NOMO-1 treated with DMSO at 0.1 percent for 48 hours (cell line): ENCODE measurements around the gene GRPEL2.

ENCODE experiments used
- DNase-seq: peaks from one replicate; lab custom pipeline; 2025; ENCODE audit not compliant: unreplicated experiment; lab: John Stamatoyannopoulos, UW

The GRPEL2 gene

GRCh38 chr5:149355688-149356087 lies 10.4 kb downstream of the GRPEL2 start:
- DNase-seq, result no peak

- no peak for DNase-seq
These were observed 11.1 kb downstream of the GRPEL2 start for GRCh38 chr5:149356391-149356790.

DNA sequence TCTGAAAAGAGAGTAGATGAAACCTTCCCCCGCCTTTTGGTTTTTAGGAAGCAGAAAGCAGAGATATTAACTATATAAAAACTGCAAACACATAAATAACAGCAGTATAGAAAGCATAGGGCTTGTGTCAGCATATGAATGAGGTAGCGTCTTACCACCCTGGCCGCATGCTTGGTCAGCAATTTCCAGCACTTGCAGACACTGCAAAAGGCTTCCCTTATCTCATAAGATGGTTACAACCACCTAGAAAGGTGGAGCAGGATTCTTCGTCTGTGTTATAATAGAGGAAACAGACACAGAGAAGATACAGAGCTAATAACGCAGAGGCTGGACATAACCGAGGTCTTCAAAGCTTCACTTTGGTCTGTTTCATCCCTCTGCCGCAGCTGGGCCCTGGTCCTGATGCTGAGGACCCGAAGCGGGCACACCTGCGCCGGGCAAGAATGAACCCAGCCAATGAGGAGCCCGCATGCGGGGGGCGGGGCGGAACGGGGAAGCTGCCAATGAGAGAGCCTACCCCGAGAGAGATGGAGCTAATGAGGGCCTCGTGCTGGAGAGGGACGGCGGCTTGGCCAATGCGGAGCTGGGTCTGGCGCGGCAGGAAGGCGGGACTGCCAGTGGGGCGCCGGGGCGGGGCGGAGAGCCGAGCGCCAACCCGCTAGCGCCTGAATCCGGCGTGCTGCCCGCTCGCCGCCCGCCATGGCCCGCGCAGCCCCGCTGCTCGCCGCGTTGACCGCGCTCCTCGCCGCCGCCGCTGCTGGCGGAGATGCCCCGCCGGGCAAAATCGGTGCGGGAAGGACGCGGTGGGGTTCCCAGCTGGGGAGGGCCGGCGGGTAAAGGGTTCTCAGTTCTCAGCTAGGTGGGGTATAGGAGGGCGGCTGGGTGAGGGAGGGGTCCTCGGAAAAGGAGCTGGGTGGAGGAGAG lies 12.3 kb downstream of the GRPEL2 start, which contains the start of gene PCYOX1L:
Gene PCYOX1L (plus strand): TSS at position 677 of the 924 bp plus-strand sequence. CDS start 23 bp downstream, at position 700.
- DNase-seq, result peak; percentile 99

DNA sequence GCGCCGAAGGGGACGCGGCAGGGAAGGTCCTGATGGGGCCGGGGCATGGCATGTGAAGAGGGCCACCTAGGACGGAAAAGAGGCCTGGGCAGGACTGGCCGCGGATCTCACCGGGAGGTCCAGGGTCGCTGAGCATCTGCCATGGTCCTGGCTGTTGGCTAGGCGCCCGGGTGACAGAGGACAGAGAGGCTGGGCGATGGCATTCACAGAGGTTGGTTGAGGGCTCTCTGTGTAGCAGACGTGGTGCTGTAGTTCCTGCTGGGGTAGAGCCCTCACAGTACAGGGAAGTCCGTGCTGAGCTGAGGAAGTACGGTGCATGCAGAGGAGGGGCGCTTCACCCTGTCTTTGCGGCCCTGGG lies 13.0 kb downstream of the GRPEL2 start:
- peak; percentile 49 for DNase-seq

DNA sequence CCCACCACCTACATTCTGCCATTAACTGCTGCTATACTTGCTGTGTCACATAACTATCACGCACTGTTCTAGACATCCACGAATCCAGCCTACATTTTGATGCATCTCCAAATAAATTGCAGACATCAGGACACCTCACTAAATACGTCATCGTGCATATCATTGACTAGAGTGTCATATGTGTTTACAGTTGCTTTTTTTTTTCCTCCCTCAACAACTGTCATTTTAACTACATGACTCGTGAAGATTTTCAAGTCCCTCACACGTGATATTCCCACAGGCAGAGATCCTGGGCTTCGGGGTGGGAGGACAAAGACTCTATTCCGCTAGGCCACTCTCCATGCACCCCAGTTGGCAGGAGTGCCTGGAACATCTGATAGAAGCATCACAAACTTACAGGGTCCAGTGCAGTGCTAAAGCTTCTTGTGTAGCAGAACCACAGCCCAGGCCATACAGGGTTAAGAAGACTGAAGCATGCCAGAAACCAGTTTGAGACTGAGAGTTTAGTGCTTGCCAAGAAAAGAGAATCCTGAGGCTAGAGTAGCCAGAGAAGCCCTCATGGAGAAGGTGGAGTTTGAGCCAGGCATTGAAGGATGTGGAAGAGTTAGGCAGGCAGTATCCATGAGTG lies 13.7 kb downstream of the GRPEL2 start:
- no peak for DNase-seq

DNA sequence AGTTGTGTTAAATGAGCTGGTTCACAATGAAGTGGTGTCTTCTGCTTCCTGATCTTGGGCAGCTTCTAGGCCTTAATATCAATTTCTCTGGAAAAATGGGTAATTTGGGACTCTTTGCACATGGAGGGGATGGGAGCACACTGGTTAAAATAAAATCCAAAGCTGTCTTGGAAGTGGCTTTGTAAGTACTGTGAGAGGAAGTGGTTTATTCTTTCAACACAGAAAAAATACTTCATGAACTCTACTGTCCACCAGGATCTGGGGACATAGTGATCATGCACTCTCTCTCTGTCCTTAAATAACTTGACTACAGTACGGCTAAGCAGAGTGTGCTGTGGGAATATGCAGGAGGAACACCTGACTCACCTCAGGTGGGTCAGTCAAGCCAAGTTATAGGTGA lies 15.0 kb downstream of the GRPEL2 start:
- peak; percentile 35 for DNase-seq

GRCh38 chr5:149362541-149362940 lies 17.2 kb downstream of the GRPEL2 start:
- DNase-seq, result no peak

GRCh38 chr5:149363358-149363757 lies 18.1 kb downstream of the GRPEL2 start:
- DNase-seq, result peak; percentile 4

GRCh38 chr5:149363936-149364335 lies 18.6 kb downstream of the GRPEL2 start:
- DNase-seq, result no peak

DNA sequence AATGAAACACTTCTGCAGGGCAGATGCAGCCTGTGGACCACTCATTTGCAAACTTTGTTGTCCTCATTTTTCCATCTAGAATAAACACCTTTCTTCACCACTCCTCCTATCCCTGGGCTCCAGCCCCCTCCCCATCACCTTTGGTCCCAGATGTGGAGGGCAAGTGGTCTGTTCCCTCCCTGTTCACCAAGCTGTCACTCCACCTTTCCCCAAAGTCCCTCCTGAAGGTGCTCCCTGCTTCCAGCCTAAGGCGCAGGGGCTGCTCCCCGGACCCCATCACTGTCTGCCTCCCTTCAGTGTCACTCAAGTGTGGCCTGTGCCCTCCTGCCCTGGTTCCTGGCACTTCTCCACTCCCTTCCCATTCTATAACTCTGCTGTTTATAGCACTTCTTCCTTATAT lies 19.4 kb downstream of the GRPEL2 start:
- DNase-seq, result no peak

GRCh38 chr5:149365418-149365817 lies 20.1 kb downstream of the GRPEL2 start:
- no peak for DNase-seq

- no peak for DNase-seq
These were observed 20.9 kb downstream of the GRPEL2 start for GRCh38 chr5:149366169-149366729.

- DNase-seq, result peak; percentile 54
These were observed 22.1 kb downstream of the GRPEL2 start for GRCh38 chr5:149367249-149367971.

GRCh38 chr5:149367972-149368645 lies 22.8 kb downstream of the GRPEL2 start:
- DNase-seq, result no peak

GRCh38 chr5:149370878-149371277 lies 25.6 kb downstream of the GRPEL2 start:
- DNase-seq, result no peak

GRCh38 chr5:149371296-149371962 lies 26.1 kb downstream of the GRPEL2 start:
- peak; percentile 47 for DNase-seq

- no peak for DNase-seq
These were observed 26.9 kb downstream of the GRPEL2 start for GRCh38 chr5:149372076-149372795.

GRCh38 chr5:149372932-149373331 lies 27.6 kb downstream of the GRPEL2 start:
- no peak for DNase-seq

GRCh38 chr5:149374303-149374702 lies 29.0 kb downstream of the GRPEL2 start:
- no peak for DNase-seq

DNA sequence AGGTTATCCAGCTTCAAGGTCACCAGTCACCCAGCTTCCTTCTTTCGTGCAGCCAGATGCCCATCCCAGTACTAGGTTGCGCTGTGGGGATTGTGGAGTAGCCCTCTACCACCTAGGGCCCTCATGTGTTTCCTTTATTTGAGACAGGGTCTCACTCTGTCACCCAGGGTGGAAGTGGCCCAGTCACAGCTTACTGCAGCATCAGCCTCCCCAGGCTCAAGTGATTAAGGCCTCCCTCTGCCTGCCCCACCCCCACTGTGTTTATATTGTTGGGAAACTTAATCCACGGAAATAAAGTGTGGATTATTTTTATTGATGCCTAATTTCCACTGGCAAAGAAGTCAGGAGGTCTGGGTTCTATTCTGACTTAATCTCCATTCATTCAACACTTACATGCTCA lies 29.5 kb downstream of the GRPEL2 start:
- no peak for DNase-seq
